SK-N-SH (cell line): ENCODE data around the gene SSBP2. TPM values are rescaled to one million over a fixed set of nuclear protein-coding genes. Genes with fewer than 3 reads are reported as not detected.

Source experiments
- CTCF ChIA-PET: fragments of 300-600, 350-600 bp; formaldehyde crosslinking; extraction: SDS; loops from one replicate; lab custom pipeline; 2021; lab: Yijun Ruan, JAX
- POLR2A ChIA-PET: fragments of 350-600 bp; sonication (Branson Sonifier 250); formaldehyde crosslinking; extraction: SDS; loops from one replicate; lab custom pipeline; 2020; ENCODE audit warnings: antibody characterized with exemption, inconsistent platforms; lab: Yijun Ruan, JAX
- DNase-seq: peaks from one replicate; pipeline ENCODE4 v3.0.0; 2012
- H2AFZ ChIP-seq: fragments of 200-600 bp; sonication (generic); 2 replicates; pipeline ENCODE4 v1.8.1; 2016; ENCODE audit warnings: antibody characterized with exemption, mild to moderate bottlenecking, low read depth
- H3F3A ChIP-seq: fragments of 200-600 bp; sonication (generic); replicated peaks from 2 replicates; pipeline ENCODE3; 2016; ENCODE audit warnings: antibody characterized with exemption, mild to moderate bottlenecking; ENCODE audit not compliant: insufficient read depth
- H3K27ac ChIP-seq, 2 experiments: fragments of 200-500 bp in 1 of 2; fragments of 200-600 bp in 1 of 2; sonication (Bioruptor generic) in 1 of 2; sonication (generic), shearing (Covaris generic) in 1 of 2; 2 replicates each; pipeline versions ENCODE4 v1.5.1 to v1.6.1; 2014 to 2016; ENCODE audit warnings: low read depth in 2 of 2, inconsistent platforms in 1 of 2, low read length in 1 of 2, mild to moderate bottlenecking in 1 of 2, mixed read lengths in 1 of 2
- H3K27me3 ChIP-seq: fragments of 200-600 bp; sonication (generic), shearing (Covaris generic); 2 replicates; pipeline ENCODE4 v1.6.1; 2016; ENCODE audit warnings: mixed run types; ENCODE audit not compliant: insufficient read depth
- H3K36me3 ChIP-seq, 2 experiments: fragments of 200-500 bp in 1 of 2; fragments of 200-600 bp in 1 of 2; sonication (Bioruptor generic) in 1 of 2; sonication (generic) in 1 of 2; replicated peaks in 1 of 2; 2 replicates each; pipeline versions ENCODE3 to v1.5.1; 2014 to 2016; ENCODE audit warnings: low read length in 1 of 2, mild to moderate bottlenecking in 1 of 2; ENCODE audit not compliant: insufficient read depth in 2 of 2, control insufficient read depth in 1 of 2
- H3K4me1 ChIP-seq, 2 experiments: fragments of 200-500 bp in 1 of 2; fragments of 200-600 bp in 1 of 2; sonication (Bioruptor generic) in 1 of 2; sonication (generic), shearing (Covaris generic) in 1 of 2; 2 replicates each; pipeline versions ENCODE4 v1.5.1 to v1.6.1; 2014 to 2016; ENCODE audit warnings: low read depth in 1 of 2, low read length in 1 of 2, mixed run types in 1 of 2; ENCODE audit not compliant: insufficient read depth in 2 of 2, control insufficient read depth in 1 of 2
- H3K4me2 ChIP-seq: fragments of 200-600 bp; sonication (generic), shearing (Covaris generic); 2 replicates; pipeline ENCODE4 v1.6.1; 2017; ENCODE audit warnings: mixed run types
- H3K4me3 ChIP-seq, 2 experiments: fragments of 200-500 bp in 1 of 2; fragments of 200-600 bp in 1 of 2; sonication (Bioruptor generic) in 1 of 2; sonication (generic), shearing (Covaris generic) in 1 of 2; 2 replicates each; pipeline versions ENCODE4 v1.5.1 to v1.8.1; 2014 to 2016; ENCODE audit warnings: low read depth in 2 of 2, inconsistent platforms in 1 of 2, low read length in 1 of 2, mild to moderate bottlenecking in 1 of 2, mixed read lengths in 1 of 2, moderate library complexity in 1 of 2
- H3K79me2 ChIP-seq: fragments of 200-600 bp; sonication (generic); 2 replicates; pipeline ENCODE4 v1.8.1; 2017; ENCODE audit warnings: mild to moderate bottlenecking; ENCODE audit not compliant: insufficient read depth
- H3K9ac ChIP-seq: fragments of 200-600 bp; sonication (generic); 2 replicates; pipeline ENCODE4 v1.6.1; 2017; ENCODE audit warnings: mixed run types
- H3K9me2 ChIP-seq: fragments of 200-600 bp; sonication (generic); 2 replicates; pipeline ENCODE4 v1.6.1; 2017; ENCODE audit warnings: mixed run types
- H3K9me3 ChIP-seq: fragments of 200-600 bp; sonication (generic); 2 replicates; pipeline ENCODE4 v1.6.1; 2017; ENCODE audit warnings: mixed run types, mild to moderate bottlenecking, moderate library complexity
- H4K20me1 ChIP-seq: fragments of 200-600 bp; sonication (generic); 2 replicates; pipeline ENCODE4 v1.6.1; 2017; ENCODE audit warnings: mild to moderate bottlenecking, mixed run types; ENCODE audit not compliant: insufficient read depth
- EP300 ChIP-seq, 2 experiments: IDR thresholded peaks; 2 replicates each; pipeline versions ENCODE4 v1.4.0 to v1.6.1; 2012; ENCODE audit warnings: borderline replicate concordance in 1 of 2, low read depth in 1 of 2, low read length in 1 of 2
- EZH2phosphoT487 ChIP-seq: fragments of 200-600 bp; sonication (generic); IDR thresholded peaks from 2 replicates; pipeline ENCODE4 v1.6.1; 2017; ENCODE audit warnings: low read depth, mixed run types, mild to moderate bottlenecking, antibody characterized with exemption, moderate library complexity, borderline replicate concordance
- FOSL2 ChIP-seq: IDR thresholded peaks from 2 replicates; pipeline ENCODE4 v1.4.0; 2012; ENCODE audit warnings: low read depth, mild to moderate bottlenecking, moderate library complexity, borderline replicate concordance
- IRF3 ChIP-seq: fragments of 150-350 bp; IDR thresholded peaks from 2 replicates; pipeline ENCODE4 v1.6.1; 2016; ENCODE audit warnings: mild to moderate bottlenecking, low read depth, low read length
- MEF2A ChIP-seq: IDR thresholded peaks from 2 replicates; pipeline ENCODE4 v1.4.0; 2012; ENCODE audit warnings: low read depth, borderline replicate concordance
- NFIC ChIP-seq: IDR thresholded peaks from 2 replicates; pipeline ENCODE4 v1.4.0; 2012; ENCODE audit warnings: borderline replicate concordance
- REST ChIP-seq: IDR thresholded peaks from 2 replicates; pipeline ENCODE4 v1.6.1; 2012; ENCODE audit warnings: mild to moderate bottlenecking, low read depth, low read length, moderate library complexity
- TAF1 ChIP-seq: IDR thresholded peaks from 2 replicates; pipeline ENCODE4 v1.6.1; 2012; ENCODE audit warnings: low read depth, mild to moderate bottlenecking, low read length, moderate library complexity, borderline replicate concordance
- TCF12 ChIP-seq: IDR thresholded peaks from 2 replicates; pipeline ENCODE4 v1.4.0; 2012
- TEAD4 ChIP-seq: IDR thresholded peaks from 2 replicates; pipeline ENCODE4 v1.4.0; 2012; ENCODE audit warnings: mild to moderate bottlenecking, borderline replicate concordance; ENCODE audit not compliant: insufficient read depth
- YY1 ChIP-seq: IDR thresholded peaks from 2 replicates; pipeline ENCODE4 v1.4.0; 2012; ENCODE audit warnings: low read depth, mild to moderate bottlenecking
- ZBTB33 ChIP-seq: IDR thresholded peaks from 2 replicates; pipeline ENCODE4 v1.4.0; 2012; ENCODE audit warnings: low read depth, borderline replicate concordance
- WGBS: methylation state at CpG from one replicate; pipeline ENCODE4 v1.1.6; 2017; ENCODE audit warnings: low lambda C conversion rate; 5-methylcytosine and 5-hydroxymethylcytosine counted together
- polyA plus RNA-seq, 3 experiments: library from polyadenylated mRNA; depleted of rRNA; stranded (reverse); fragments of >200 nt; gene quantifications; 2 replicates each; pipeline ENCODE4 v1.2.3, GENCODE V29; 2012

SSBP2 gene
- polyA plus RNA-seq, 1 of the 3 experiments (the other 2 are of a cell fraction) = 35.3 TPM

GRCh38 chr5:81525690-81526089 is 225.2 kb downstream of the SSBP2 start:
- 0 out of 2 replicates have a peak overlapping the region, but pooled peaks have one; percentile 26 for H3K4me2 ChIP-seq
- H3K4me1 ChIP-seq = peaks cover 0 to 5% of the 10 kb centered on the region in 2 experiments; a peak in 1 of 4 replicates
- no peaks in the 10 kb centered on the region for H3K79me2 ChIP-seq
- H4K20me1 ChIP-seq = no peaks in the 10 kb centered on the region
- H2AFZ ChIP-seq = no peak overlapping the region
- no peak for DNase-seq
- POLR2A ChIA-PET = no interaction called here
- H3K4me3 ChIP-seq = no peak overlapping the region
- 30% methylated on average over 2 of the region's 2 CpGs for WGBS
- no peaks in the 10 kb centered on the region for H3K9me3 ChIP-seq
- no peaks in the 10 kb centered on the region for H3K9me2 ChIP-seq
- H3K36me3 ChIP-seq = no peaks in the 10 kb centered on the region
- H3K27me3 ChIP-seq = no peaks in the 10 kb centered on the region
- H3F3A ChIP-seq = no peaks in the 10 kb centered on the region
- H3K9ac ChIP-seq = no peak overlapping the region
- CTCF ChIA-PET = no interaction called here
- H3K27ac ChIP-seq = peak overlapping the region in 1 of 2 experiments; percentile 49; a peak in 2 of 4 replicates
- TF ChIP-seq MEF2A (peak; percentile 70), FOSL2 (peak; percentile 30), IRF3 (no peak)

GRCh38 chr5:81524015-81524414 is 226.9 kb downstream of the SSBP2 start:
- no peak overlapping the region for H3K4me2 ChIP-seq
- no peak overlapping the region for H3K9ac ChIP-seq
- no peak overlapping the region for H3K27ac ChIP-seq
- no peaks in the 10 kb centered on the region for H3K9me2 ChIP-seq
- DNase-seq = no peak
- no peaks in the 10 kb centered on the region for H3K79me2 ChIP-seq
- no peaks in the 10 kb centered on the region for H4K20me1 ChIP-seq
- no peak overlapping the region for H2AFZ ChIP-seq
- POLR2A ChIA-PET = no interaction called here
- peaks cover 0 to 5% of the 10 kb centered on the region in 2 experiments; a peak in 1 of 4 replicates for H3K4me1 ChIP-seq
- H3K27me3 ChIP-seq = no peaks in the 10 kb centered on the region
- no peak overlapping the region for H3K4me3 ChIP-seq
- CTCF ChIA-PET = interaction anchor here (0.7 to 1.4 kb wide), 3 partner anchors 12 to 333 kb away, joined by 3 to 4 read pairs (median 4); no protein-coding TSS in a partner anchor
- H3K36me3 ChIP-seq = no peaks in the 10 kb centered on the region
- no peaks in the 10 kb centered on the region for H3F3A ChIP-seq
- no peaks in the 10 kb centered on the region for H3K9me3 ChIP-seq
- TF ChIP-seq ZBTB33 (no peak), YY1 (no peak), TAF1 (no peak), REST (no peak), TCF12 (no peak), NFIC (no peak), TEAD4 (no peak), EZH2phosphoT487 (no peak), EP300 (IDR thresholded peaks at IDR 0.05; ENCODE audit: borderline replicate concordance in 1 of 2, low read depth in 1 of 2, low read length in 1 of 2) (no peak)
